ENCODE measurements around the gene TPO.
"Not testable (repeated sequence)": the region's sequence is repeated elsewhere in the genome, so short reads cannot be mapped to it uniquely, and the experiment has no call there.

Gene TPO

GRCh38 chr2:1491751-1492150, 78.5 kb downstream of the TPO start:
- FAIRE-seq (no peak), DNase-seq (ENCODE audit: insufficient read length, low spot score) (no peak)
- no peak for TF ChIP-seq POLR2A (IDR thresholded peaks at IDR 0.05; ENCODE audit: low read depth, low read length)

- not testable (repeated sequence) for DNase-seq (ENCODE audit: insufficient read length, low spot score); FAIRE-seq
These were observed 79.0 kb downstream of the TPO start for GRCh38 chr2:1492231-1492630.

- DNase-seq (ENCODE audit: insufficient read length, low spot score) (no peak), FAIRE-seq (no peak)
- TF ChIP-seq POLR2A (IDR thresholded peaks at IDR 0.05; ENCODE audit: low read depth, low read length): no peak
These were observed 79.6 kb downstream of the TPO start for GRCh38 chr2:1492711-1493430.

GRCh38 chr2:1493431-1494126, 80.3 kb downstream of the TPO start:
- TF ChIP-seq POLR2A (IDR thresholded peaks at IDR 0.05; ENCODE audit: low read depth, low read length): no peak
- FAIRE-seq (no peak), DNase-seq (ENCODE audit: insufficient read length, low spot score) (no peak)

GRCh38 chr2:1494257-1494656, 81.0 kb downstream of the TPO start:
- no peak for FAIRE-seq
- no peak for TF ChIP-seq POLR2A (IDR thresholded peaks at IDR 0.05; ENCODE audit: low read depth, low read length)
- DNase-seq (ENCODE audit: insufficient read length, low spot score): no peak

GRCh38 chr2:1494906-1495305, 81.6 kb downstream of the TPO start:
- TF ChIP-seq POLR2A (IDR thresholded peaks at IDR 0.05; ENCODE audit: low read depth, low read length): no peak
- no peak for DNase-seq (ENCODE audit: insufficient read length, low spot score)

GRCh38 chr2:1495676-1496358, 82.6 kb downstream of the TPO start:
- TF ChIP-seq POLR2A (IDR thresholded peaks at IDR 0.05; ENCODE audit: low read depth, low read length): no peak
- DNase-seq (ENCODE audit: insufficient read length, low spot score): no peak
- FAIRE-seq: no peak

More at GRCh38 chr2:1494906-1495305, 81.6 kb downstream of the TPO start:
- no peak for FAIRE-seq

- DNase-seq (ENCODE audit: insufficient read length, low spot score): no peak
- no peak for TF ChIP-seq POLR2A (IDR thresholded peaks at IDR 0.05; ENCODE audit: low read depth, low read length)
- no peak for FAIRE-seq
These were observed 83.1 kb downstream of the TPO start for GRCh38 chr2:1496359-1496821.

GRCh38 chr2:1497122-1497611, 83.9 kb downstream of the TPO start:
- FAIRE-seq (no peak), DNase-seq (ENCODE audit: insufficient read length, low spot score) (no peak)
- TF ChIP-seq POLR2A (IDR thresholded peaks at IDR 0.05; ENCODE audit: low read depth, low read length): no peak

GRCh38 chr2:1498176-1498575, 84.9 kb downstream of the TPO start:
- DNase-seq (ENCODE audit: insufficient read length, low spot score): no peak
- FAIRE-seq: no peak
- no peak for TF ChIP-seq POLR2A (IDR thresholded peaks at IDR 0.05; ENCODE audit: low read depth, low read length)

GRCh38 chr2:1499033-1499795, 86.0 kb downstream of the TPO start:
- TF ChIP-seq POLR2A (IDR thresholded peaks at IDR 0.05; ENCODE audit: low read depth, low read length): no peak
- FAIRE-seq (no peak), DNase-seq (ENCODE audit: insufficient read length, low spot score) (no peak)

- FAIRE-seq (no peak), DNase-seq (ENCODE audit: insufficient read length, low spot score) (no peak)
- TF ChIP-seq POLR2A (IDR thresholded peaks at IDR 0.05; ENCODE audit: low read depth, low read length): no peak
These were observed 88.0 kb downstream of the TPO start for GRCh38 chr2:1501038-1501851.

- no peak for FAIRE-seq
- TF ChIP-seq POLR2A (IDR thresholded peaks at IDR 0.05; ENCODE audit: low read depth, low read length): no peak
- DNase-seq (ENCODE audit: insufficient read length, low spot score): no peak
These were observed 88.7 kb downstream of the TPO start for GRCh38 chr2:1501991-1502390.
